ENCODE measurements around the gene RND1.
"Not testable (repeated sequence)": the region's sequence is repeated elsewhere in the genome, so short reads cannot be mapped to it uniquely, and the experiment has no call there.

The RND1 gene

GRCh38 chr12:48865281-48866051, at the start of gene RND1:
Gene RND1 (minus strand): TSS chr12:48865870. CDS start chr12:48865767, 103 bp downstream.
- DNase-seq, result peak; percentile 90

DNA sequence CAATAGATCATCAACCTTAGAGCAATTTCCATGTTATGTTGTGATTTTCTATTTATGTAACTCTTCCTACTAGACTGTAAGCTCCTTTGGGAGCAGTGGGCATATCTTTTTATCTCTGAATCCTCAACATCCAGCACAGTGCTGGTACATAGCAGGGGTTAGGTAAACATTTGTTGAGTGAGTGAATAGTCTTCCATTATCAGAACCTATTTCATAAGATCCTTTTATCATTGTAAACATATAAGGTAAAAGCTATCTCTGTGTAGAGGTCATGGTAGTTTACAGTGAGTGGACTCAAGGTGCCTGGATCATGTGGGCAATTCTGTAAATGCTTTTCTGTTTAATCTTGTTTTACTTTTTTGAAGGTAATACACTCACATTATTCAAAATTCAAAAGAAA, 44.5 kb upstream of the RND1 start:
- DNase-seq, result no peak

DNA sequence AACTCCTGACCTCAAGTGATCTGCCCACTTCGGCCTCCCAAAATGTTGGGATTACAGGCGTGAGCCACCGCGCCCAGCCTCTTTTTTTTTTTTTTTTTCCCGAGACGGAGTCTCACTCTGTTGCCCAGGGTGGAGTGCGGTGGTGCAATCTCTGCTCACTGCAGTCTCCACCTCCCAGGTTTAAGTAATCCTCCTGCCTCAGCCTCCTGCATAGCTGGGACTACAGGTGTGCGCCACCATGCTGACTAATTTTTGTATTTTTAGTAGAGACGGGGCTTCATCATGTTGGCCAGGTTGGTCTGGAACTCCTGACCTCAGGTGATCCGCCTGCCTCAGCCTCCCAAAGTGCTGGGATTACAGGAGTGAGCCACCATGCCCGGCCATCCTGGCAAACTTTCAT, 44.0 kb upstream of the RND1 start:
- not testable (repeated sequence) for DNase-seq

DNA sequence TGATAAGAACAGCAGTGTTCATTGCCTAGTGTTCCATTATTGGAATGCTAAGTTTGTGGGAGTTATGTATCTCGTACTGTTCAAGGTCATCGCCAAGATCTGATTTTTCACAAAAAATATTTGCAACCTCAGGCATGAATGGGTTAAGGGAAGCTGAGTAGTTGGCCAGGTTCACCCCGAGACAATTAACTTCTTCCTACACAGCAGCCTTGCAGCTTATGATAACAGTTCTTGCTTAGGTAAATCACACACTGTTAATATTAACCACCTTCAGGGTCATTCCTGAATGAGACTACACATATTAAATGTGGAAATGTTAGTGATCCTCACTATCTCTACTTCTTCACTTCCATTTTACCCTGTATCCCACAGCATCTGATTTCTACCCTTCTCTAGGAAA, 41.6 kb upstream of the RND1 start:
- DNase-seq, result no peak

GRCh38 chr12:48903982-48904411, 38.3 kb upstream of the RND1 start:
- DNase-seq, result peak; percentile 81

GRCh38 chr12:48903363-48903981, 37.8 kb upstream of the RND1 start:
- DNase-seq, result no peak

- DNase-seq, result no peak
Observed at GRCh38 chr12:48901278-48901677, 35.6 kb upstream of the RND1 start.

GRCh38 chr12:48899651-48900050, 34.0 kb upstream of the RND1 start:
- DNase-seq, result no peak

- DNase-seq, result no peak
Observed at GRCh38 chr12:48894271-48894670, 28.6 kb upstream of the RND1 start.

DNA sequence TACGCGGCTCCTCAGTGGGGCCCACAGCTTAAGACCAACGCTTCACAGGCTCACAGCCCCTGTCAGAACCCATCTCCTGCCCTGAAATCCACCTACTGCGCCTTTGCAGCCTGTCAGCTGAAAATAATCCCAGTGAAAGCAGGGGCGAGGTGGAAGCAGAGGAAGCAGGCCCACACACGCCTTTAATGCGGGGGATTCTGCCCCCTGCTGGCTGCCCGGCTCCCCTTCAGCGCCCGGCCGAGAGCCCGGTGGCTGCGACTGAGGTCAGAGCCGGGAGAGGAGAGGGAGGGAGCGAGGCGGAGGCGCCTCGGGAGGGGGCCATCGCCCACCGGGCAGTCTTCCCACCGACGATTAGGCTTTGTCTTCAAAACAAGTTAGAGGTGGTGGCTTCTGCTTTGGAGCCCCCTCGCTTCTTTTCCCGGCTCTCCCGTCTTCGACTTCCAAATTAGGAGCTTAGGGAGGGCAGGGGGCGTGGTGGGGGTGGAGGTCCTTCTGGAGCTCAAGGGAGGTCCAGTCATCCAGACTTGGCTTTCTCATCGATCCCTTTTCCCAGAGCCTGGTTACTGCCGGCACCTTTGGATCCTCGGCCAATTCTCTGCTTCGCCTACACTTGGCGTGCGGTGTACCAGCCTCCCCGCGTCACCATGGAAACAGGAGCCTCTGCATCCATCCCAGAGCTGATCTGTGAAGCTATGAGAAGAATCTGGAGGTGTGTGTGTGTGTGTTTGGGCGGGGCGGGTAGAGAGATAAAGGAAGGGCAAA, 25.2 kb upstream of the RND1 start:
- peak; percentile 28 for DNase-seq

DNA sequence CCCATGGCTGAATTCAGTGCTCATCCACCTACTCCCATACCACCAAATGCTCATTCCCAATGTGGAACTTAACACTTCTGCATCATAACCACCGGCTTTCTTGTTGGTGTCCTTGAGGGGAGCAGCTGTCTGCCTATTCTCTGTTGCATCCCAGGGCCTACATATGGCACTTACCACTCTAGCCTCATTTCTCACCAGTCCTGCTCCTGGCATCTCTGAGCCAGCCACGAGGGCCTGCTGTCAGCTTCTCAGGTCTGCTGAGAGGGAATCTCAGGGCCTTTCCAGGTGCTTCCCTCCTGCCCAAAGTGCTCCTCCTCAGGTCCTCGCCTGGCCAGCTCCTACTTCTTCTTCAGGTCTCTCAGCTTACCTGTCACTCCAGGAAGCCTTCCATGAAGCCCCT, 24.0 kb upstream of the RND1 start:
- no peak for DNase-seq

- no peak for DNase-seq
Observed at GRCh38 chr12:48883305-48884161, 17.9 kb upstream of the RND1 start.

GRCh38 chr12:48882972-48883304, 17.3 kb upstream of the RND1 start:
- DNase-seq, result no peak

DNA sequence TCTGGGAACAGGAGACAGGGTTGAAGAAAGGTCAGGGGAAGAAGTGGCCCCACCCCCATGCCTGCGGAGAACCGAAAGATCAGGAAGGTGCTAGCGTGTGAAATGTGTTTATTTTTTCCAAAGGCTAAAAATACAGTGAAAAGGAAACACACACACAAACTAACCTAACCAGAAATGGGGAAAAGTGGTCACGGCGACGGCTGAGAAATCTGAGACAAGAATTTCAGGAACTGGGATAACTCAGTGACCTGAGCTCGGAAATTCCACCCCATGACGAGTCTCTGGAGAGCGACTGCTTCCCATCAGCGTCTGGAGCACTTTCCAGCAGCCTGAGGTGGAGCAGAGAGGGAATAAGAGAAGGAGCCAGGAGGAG, 16.6 kb upstream of the RND1 start:
- no peak for DNase-seq

- DNase-seq, result no peak
Observed at GRCh38 chr12:48881686-48882314, 16.1 kb upstream of the RND1 start.

DNA sequence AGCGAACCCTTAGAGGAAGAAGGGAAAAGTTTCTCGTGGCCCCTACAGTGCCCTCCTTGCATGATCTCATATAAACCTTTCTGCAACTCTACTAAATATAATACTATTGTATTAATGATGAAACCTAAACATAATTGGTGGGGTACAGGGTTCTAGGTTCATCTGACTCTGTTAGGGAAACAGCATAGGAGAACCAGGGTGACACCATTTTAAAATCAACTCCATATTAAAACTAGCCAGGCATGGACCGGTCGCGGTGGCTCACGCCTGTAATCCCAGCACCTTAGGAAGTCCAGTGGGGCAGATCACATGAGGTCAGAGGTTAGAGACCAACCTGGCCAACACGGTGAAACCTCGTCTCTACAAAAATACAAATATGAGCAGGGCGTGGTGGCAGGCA, 15.0 kb upstream of the RND1 start:
- DNase-seq, result no peak

DNA sequence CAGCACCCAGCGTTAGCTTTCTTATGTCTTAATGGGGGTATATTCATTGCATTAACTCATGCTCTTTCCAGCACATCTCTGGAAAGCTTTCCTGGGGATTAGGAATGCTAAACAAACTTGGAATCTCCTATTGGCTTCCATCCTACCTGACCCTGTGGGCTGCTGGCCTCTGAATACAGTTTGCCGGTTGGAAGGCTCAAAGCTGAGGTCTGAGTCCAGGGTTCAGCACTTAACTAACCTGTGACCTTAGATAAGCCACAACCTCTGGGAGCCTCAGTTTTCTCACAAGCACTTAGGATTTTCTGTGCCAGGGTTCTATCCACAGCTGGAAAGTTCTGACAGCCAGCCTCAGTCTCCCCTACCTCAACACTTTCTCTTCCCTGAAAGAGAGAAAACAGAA, 12.9 kb upstream of the RND1 start:
- no peak for DNase-seq

DNA sequence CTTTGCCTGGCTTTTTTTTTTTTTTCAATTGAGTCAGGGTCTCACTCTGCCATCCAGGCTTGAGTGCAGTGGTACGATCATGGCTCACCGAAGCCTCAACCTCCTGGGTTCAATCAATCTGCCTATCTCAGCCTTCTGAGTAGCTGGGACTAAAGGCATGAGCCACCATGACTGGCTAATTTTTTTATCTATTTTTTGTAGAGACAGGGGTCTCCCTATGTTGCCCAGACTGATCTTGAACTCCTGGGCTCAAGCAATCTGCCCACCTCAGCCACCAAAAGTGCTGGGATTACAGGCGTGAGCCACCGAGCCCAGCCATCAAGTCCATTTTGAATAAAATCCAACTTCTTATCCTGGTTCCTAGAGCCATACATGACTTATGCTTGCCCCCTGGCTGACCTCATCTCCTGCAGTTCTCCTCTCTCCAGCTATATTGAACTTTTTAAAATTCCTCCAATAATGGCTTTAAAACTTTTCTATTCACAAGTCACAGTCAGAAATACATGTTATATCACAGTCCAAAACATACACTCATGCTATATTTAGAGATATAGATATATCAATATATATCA, 10.4 kb upstream of the RND1 start:
- DNase-seq, result no peak

- not testable (repeated sequence) for DNase-seq
Observed at GRCh38 chr12:48873534-48873933, 7.9 kb upstream of the RND1 start.

DNA sequence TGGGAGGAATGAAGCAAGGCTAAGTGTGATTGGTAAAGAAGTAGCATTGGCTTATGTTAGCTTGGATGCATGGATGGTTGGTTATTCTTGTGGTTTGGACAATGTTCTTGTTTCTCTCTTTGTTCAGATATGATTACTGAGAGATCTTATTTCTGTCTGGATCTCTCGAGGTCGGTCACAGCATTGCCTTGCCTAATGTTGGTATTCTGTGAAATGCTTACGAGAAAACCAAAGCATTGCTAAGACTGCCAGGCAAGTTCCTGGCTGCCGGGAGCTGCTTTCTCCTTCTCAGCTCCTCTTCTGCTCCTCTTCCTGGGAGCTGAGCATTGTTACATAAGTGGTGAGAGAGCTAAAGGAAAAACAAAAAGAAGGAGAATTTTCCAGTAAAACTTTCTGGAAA, 7.4 kb upstream of the RND1 start:
- DNase-seq, result no peak

GRCh38 chr12:48869191-48869590, 3.5 kb upstream of the RND1 start:
- no peak for DNase-seq

- DNase-seq, result no peak
Observed at GRCh38 chr12:48868451-48868850, 2.8 kb upstream of the RND1 start.
